OCI-LY7 (cell line): ENCODE results near the gene TANC2. TPM values are rescaled to one million over a fixed set of nuclear protein-coding genes. Genes with fewer than 3 reads are reported as not detected.

Experiments
- BruUV-seq: library from RNA; stranded (reverse); fragments of 400-500 nt; replicated peaks from 2 replicates; lab custom pipeline; 2021; lab: Mats Ljungman, UMichigan
- CTCF ChIA-PET: fragments of 300-600 bp; sonication (Branson Sonifier 250); formaldehyde crosslinking; loops from one replicate; lab custom pipeline; 2022; ENCODE audit warnings: antibody characterized with exemption; ENCODE audit not compliant: unreplicated experiment; lab: Charles Lee
- POLR2A ChIA-PET: fragments of 300-600 bp; sonication (Branson Sonifier 250); formaldehyde crosslinking; loops from one replicate; lab custom pipeline; 2022; ENCODE audit warnings: antibody characterized with exemption; lab: Charles Lee
- DNase-seq: peaks from one replicate; pipeline ENCODE4 v3.0.0-alpha.2; 2015; ENCODE audit warnings: low spot score
- H2AFZ ChIP-seq: fragments of 200-600 bp; sonication (generic), shearing (Covaris generic); 2 replicates; pipeline ENCODE4 v1.6.1; 2014; ENCODE audit warnings: mild to moderate bottlenecking, antibody characterized with exemption, low read length, moderate library complexity
- H3K27ac ChIP-seq: fragments of 200-600 bp; sonication (generic); 2 replicates; pipeline ENCODE4 v1.5.1; 2014; ENCODE audit warnings: mixed run types, low read depth, mild to moderate bottlenecking, moderate library complexity, low read length, inconsistent platforms; ENCODE audit not compliant: poor library complexity, severe bottlenecking
- H3K36me3 ChIP-seq: fragments of 200-600 bp; sonication (generic); 2 replicates; pipeline ENCODE4 v1.6.1; 2014; ENCODE audit warnings: mild to moderate bottlenecking, antibody characterized with exemption, low read length, moderate library complexity, mixed read lengths; ENCODE audit not compliant: insufficient read depth
- H3K4me1 ChIP-seq: fragments of 200-600 bp; sonication (generic); 2 replicates; pipeline ENCODE4 v1.5.1; 2014; ENCODE audit warnings: mild to moderate bottlenecking, low read length; ENCODE audit not compliant: insufficient read depth, poor library complexity, severe bottlenecking
- H3K4me2 ChIP-seq: fragments of 200-600 bp; sonication (generic); 2 replicates; pipeline ENCODE4 v1.6.1; 2014; ENCODE audit warnings: mild to moderate bottlenecking, low read length
- H3K4me3 ChIP-seq: fragments of 200-600 bp; sonication (generic); 2 replicates; pipeline ENCODE4 v1.5.1; 2014; ENCODE audit warnings: mild to moderate bottlenecking, low read depth, low read length; ENCODE audit not compliant: poor library complexity, severe bottlenecking
- H3K79me2 ChIP-seq: fragments of 200-600 bp; sonication (generic); 2 replicates; pipeline ENCODE4 v1.6.1; 2016; ENCODE audit warnings: low read depth, mild to moderate bottlenecking, low read length, moderate library complexity, mixed read lengths; ENCODE audit not compliant: insufficient read depth
- H3K9me2 ChIP-seq: fragments of 200-600 bp; sonication (generic); 2 replicates; pipeline ENCODE4 v1.6.1; 2016; ENCODE audit warnings: mild to moderate bottlenecking, low read length, mixed read lengths; ENCODE audit not compliant: insufficient read depth
- H3K9me3 ChIP-seq: fragments of 200-600 bp; sonication (generic); 2 replicates; pipeline ENCODE4 v1.6.1; 2014; ENCODE audit warnings: mild to moderate bottlenecking, mixed run types, low read length, mixed read lengths
- H4K20me1 ChIP-seq: fragments of 200-600 bp; sonication (generic); 2 replicates; pipeline ENCODE4 v1.6.1; 2014; ENCODE audit warnings: mild to moderate bottlenecking, antibody characterized with exemption, low read length, moderate library complexity, mixed read lengths; ENCODE audit not compliant: insufficient read depth
- CTCF ChIP-seq: fragments of 200-600 bp; sonication (generic); conservative IDR thresholded peaks from 2 replicates; pipeline ENCODE4 v1.5.1; 2014; ENCODE audit warnings: mild to moderate bottlenecking, antibody characterized with exemption, low read length, moderate library complexity, mixed read lengths
- EZH2phosphoT487 ChIP-seq: fragments of 200-600 bp; sonication (generic); IDR thresholded peaks from 2 replicates; pipeline ENCODE4 v1.6.1; 2018; ENCODE audit warnings: low read depth, borderline replicate concordance, mild to moderate bottlenecking, mixed run types, antibody characterized with exemption, low read length, moderate library complexity, mixed read lengths
- intact Hi-C: fragments of 100-400 bp; cut with micrococcal nuclease; formaldehyde crosslinking; loops from one replicate; pipeline ENCODE4 v1.10.0; 2022; ENCODE audit not compliant: unreplicated experiment
- total RNA-seq, 2 experiments: library from RNA; depleted of rRNA in 1 of 2; stranded (reverse); fragments of >200 nt in 1 of 2; shearing (Covaris generic) in 1 of 2; gene quantifications; 2 replicates each; pipeline ENCODE4 v1.2.3, GENCODE V29; 2014 to 2022

Gene TANC2
- total RNA-seq, 2 experiments from 2014 or later = 9.6 to 14.5 TPM

GRCh38 chr17:62998166-62998565, 32.1 kb downstream of the TANC2 start:
- DNase-seq = no peak
- Histone ChIP-seq H3K4me1 (no peaks in the 10 kb centered on the region), H3K4me3 (no peak overlapping the region), H3K27ac (no peak overlapping the region), H2AFZ (no peak overlapping the region), H3K9me2 (0 out of 2 replicates have a peak, but pooled peaks cover 4% of the 10 kb centered on the region), H3K79me2 (no peaks in the 10 kb centered on the region), H4K20me1 (no peaks in the 10 kb centered on the region), H3K4me2 (no peak overlapping the region), H3K9me3 (no peaks in the 10 kb centered on the region), H3K36me3 (no peaks in the 10 kb centered on the region)
- intact Hi-C loops = no loop called here
- CTCF ChIA-PET = no interaction called here
- POLR2A ChIA-PET = no interaction called here
- no TSS peak for BruUV-seq
- TF ChIP-seq CTCF (no peak), EZH2phosphoT487 (no peak)

GRCh38 chr17:62998665-62999393, 32.8 kb downstream of the TANC2 start:
- POLR2A ChIA-PET = no interaction called here
- Histone ChIP-seq H3K4me1 (no peaks in the 10 kb centered on the region), H4K20me1 (no peaks in the 10 kb centered on the region), H3K9me2 (0 out of 2 replicates have a peak, but pooled peaks cover 4% of the 10 kb centered on the region), H3K27ac (no peak overlapping the region), H3K4me3 (no peak overlapping the region), H2AFZ (no peak overlapping the region), H3K36me3 (no peaks in the 10 kb centered on the region), H3K79me2 (no peaks in the 10 kb centered on the region), H3K4me2 (no peak overlapping the region), H3K9me3 (no peaks in the 10 kb centered on the region)
- no peak for DNase-seq
- no TSS peak for BruUV-seq
- CTCF ChIA-PET = no interaction called here
- intact Hi-C loops = no loop called here
- no peak for TF ChIP-seq EZH2phosphoT487
- TF ChIP-seq CTCF = no peak

- CTCF ChIA-PET = no interaction called here
Measured at GRCh38 chr17:62999736-63000135, 33.7 kb downstream of the TANC2 start.

More at GRCh38 chr17:62999736-63000135, 33.7 kb downstream of the TANC2 start:
- intact Hi-C loops = no loop called here
- no TSS peak for BruUV-seq
- POLR2A ChIA-PET = interaction anchor here (1.1 kb wide), 1 partner anchor 11 kb away, joined by 3 read pairs; no protein-coding TSS in a partner anchor
- no peak for TF ChIP-seq EZH2phosphoT487
- no peak for TF ChIP-seq CTCF
- Histone ChIP-seq H3K36me3 (no peaks in the 10 kb centered on the region), H3K4me2 (no peak overlapping the region), H3K9me2 (0 out of 2 replicates have a peak, but pooled peaks cover 2% of the 10 kb centered on the region), H3K27ac (no peak overlapping the region), H2AFZ (no peak overlapping the region), H3K4me1 (no peaks in the 10 kb centered on the region), H3K9me3 (no peaks in the 10 kb centered on the region), H4K20me1 (no peaks in the 10 kb centered on the region), H3K4me3 (no peak overlapping the region), H3K79me2 (no peaks in the 10 kb centered on the region)
- no peak for DNase-seq
